DMS 273 treated with DMSO at 0.1 percent for 48 hours (cell line): Measurements from ENCODE around the gene TLK2.

ENCODE experiments used
- DNase-seq: peaks from one replicate; lab custom pipeline; 2025; lab: John Stamatoyannopoulos, UW

Gene TLK2

GRCh38 chr17:62655656-62656055, 177.0 kb downstream of the TLK2 start:
- DNase-seq: no peak

DNA sequence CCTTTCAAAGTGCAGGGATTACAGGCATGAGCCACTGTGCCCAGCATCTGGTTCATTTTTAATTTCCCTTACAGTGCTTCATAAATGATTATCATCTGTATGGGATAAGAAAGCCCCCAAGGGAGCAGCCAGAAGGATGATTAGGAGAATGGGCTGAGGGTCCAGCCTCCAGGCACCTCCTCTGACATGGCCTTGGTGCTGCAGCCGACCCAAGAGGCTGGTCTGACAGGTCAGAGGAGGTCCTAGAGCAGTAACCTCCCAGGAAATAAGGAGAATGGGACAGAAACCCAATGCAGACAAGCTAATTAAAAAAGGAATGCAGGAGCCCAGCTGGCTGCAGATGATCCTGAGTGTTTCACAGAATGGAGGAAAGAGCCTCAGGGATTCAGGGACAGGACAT, 177.8 kb downstream of the TLK2 start:
- no peak for DNase-seq

DNA sequence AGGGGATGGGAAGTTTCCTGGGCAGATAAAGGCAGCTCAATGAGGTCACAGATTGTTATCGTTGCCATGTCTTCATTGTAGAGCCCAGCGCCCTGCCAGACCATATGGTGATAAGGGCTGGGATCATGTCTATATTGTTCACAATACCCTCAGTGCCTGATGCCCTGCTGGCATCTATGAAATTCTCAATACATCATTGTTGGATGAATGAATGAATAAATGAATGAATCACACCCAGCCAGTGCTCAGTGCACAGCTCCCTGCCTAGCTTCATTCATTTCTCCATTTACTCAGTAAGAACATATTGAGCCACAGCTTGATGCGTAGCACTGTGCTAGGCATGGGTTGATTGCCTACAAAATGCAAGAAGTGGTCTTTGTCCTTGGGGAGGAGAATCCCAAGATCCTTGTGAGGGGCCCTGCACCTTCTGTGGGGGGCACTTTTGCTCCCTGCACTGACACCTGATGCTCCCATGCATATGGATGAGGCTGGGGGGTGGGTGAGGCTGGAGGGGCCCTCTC, 178.6 kb downstream of the TLK2 start:
- DNase-seq: no peak

DNA sequence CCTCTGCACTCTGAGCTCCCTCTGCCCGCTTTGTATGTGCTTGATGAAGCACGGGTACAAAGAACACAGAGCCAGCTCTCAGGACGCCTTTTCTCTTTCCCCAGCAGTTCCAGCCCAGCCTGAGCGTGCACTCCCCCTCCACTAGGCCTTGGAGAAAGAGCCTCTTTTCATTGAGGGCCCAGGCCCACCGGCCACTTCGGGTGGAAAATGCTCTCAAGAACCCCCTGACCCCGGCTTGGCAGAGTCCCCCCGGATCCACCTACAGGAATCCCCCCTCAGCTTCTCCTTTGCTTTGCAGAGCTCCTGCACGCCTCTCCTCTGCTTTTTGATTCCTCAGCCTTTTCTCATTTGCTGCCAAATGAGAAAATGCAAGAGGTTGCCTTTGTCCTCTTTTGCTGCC, 179.1 kb downstream of the TLK2 start:
- DNase-seq: no peak

DNA sequence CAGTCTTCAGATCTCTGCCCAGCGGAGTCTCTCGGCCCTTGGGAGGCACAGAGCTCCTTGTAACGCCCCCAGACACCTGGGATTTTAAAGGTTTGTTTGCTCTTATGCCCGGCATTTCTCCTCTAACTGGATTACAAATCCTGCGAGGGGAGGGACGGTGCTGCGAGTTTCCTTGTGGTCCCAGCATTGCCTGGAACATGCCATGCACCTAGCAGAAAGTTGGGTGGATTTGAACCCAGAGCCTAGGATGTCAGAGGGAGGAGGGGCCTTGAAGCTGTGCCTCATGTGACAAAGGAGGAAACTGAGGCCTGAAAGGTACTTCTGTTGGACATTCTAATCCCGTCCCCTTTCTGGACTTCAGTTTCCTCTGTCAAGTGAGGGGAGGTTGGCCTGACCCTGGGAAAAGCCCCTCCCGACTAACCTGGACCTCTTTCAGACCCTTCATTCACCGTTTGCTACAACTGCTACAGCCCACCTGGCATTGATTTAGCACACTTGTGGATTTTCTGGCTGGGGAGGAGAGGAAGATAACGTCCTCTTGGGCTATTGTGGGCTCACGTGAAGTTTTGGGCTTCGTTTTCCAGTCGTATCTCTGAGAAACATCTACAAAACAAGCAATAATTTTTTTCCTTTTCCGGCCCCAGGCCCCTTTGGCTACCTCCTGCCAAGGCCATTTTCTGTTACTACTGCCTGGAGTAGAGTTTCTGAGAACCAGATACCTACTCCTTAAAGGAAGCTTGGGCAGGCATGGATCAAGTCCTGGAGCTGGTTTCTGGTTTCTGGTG, 179.7 kb downstream of the TLK2 start:
- no peak for DNase-seq

DNA sequence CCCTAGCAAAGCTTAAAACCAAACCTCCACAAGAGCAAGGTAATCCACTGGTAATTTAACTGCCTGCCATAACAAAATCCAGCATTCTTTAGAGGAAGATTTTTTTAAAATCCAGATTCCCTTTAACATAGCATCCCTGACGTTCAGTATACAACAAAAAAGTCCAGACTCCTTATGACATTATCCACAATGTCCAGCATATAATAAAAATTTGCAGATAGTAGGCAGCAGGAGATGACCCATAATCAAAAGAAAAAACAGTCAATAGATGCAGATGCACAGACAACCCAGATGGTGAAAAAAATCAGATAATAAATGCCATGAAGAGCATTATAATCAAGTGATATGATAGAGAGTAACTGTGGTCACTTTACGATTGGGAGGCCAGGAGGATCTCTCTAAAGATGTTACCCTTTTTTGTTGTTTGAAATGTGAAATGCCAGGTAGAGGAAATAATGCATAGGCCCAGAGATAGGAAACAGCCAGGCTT, 182.0 kb downstream of the TLK2 start:
- no peak for DNase-seq

DNA sequence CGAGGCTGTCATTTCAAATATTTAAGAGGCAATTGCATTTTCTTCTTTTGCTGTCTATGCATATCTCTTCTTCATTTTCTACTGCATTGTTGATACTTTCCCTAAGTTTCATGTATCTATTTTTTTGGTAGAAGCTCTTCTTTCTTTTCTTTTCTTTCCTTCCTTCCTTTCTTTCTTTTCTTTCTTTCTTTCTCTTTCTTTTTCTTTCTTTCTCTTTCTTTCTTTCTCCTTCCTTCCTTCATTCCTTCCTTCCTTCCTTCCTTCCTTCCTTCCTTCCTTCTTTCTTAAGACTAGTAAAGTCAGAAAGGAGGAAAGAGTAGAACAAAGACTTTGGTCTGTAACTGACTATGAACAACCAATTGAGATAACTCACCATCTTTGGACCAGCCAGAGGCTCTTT, 182.7 kb downstream of the TLK2 start:
- DNase-seq: no peak

GRCh38 chr17:62662855-62663254, 184.2 kb downstream of the TLK2 start:
- DNase-seq: no peak
